Measurements from ENCODE around the gene HSH2D.

The HSH2D gene

GRCh38 chr19:16197622-16198369, 54.3 kb downstream of the HSH2D start, which contains the start of gene AP1M1:
Gene AP1M1, plus strand, starts transcription at chr19:16197911. Its CDS starts 116 bp downstream, at chr19:16198027.
- DNase-seq (ENCODE audit: low read depth), result peak; percentile 98

GRCh38 chr19:16198370-16198651, 54.8 kb downstream of the HSH2D start:
- DNase-seq (ENCODE audit: low read depth), result no peak

- no peak for DNase-seq (ENCODE audit: low read depth)
Observed at GRCh38 chr19:16199275-16199932, 55.9 kb downstream of the HSH2D start.

GRCh38 chr19:16200038-16201010, 56.8 kb downstream of the HSH2D start:
- no peak for DNase-seq (ENCODE audit: low read depth)

- no peak for DNase-seq (ENCODE audit: low read depth)
Observed at GRCh38 chr19:16201011-16201391, 57.5 kb downstream of the HSH2D start.

- DNase-seq (ENCODE audit: low read depth), result no peak
Observed at GRCh38 chr19:16202320-16203255, 59.1 kb downstream of the HSH2D start.

GRCh38 chr19:16203256-16204004, 59.9 kb downstream of the HSH2D start:
- no peak for DNase-seq (ENCODE audit: low read depth)

GRCh38 chr19:16204005-16204294, 60.5 kb downstream of the HSH2D start:
- DNase-seq (ENCODE audit: low read depth), result no peak

GRCh38 chr19:16205205-16206045, 61.9 kb downstream of the HSH2D start:
- no peak for DNase-seq (ENCODE audit: low read depth)

- no peak for DNase-seq (ENCODE audit: low read depth)
Observed at GRCh38 chr19:16206046-16206605, 62.6 kb downstream of the HSH2D start.

GRCh38 chr19:16206637-16207036, 63.2 kb downstream of the HSH2D start:
- DNase-seq (ENCODE audit: low read depth), result no peak

GRCh38 chr19:16207063-16207462, 63.6 kb downstream of the HSH2D start:
- no peak for DNase-seq (ENCODE audit: low read depth)

- no peak for DNase-seq (ENCODE audit: low read depth)
Observed at GRCh38 chr19:16207490-16208025, 64.1 kb downstream of the HSH2D start.
